K562 (cell line): ENCODE data around the gene GRIK1.

Source experiments
- EP300 ChIP-seq: IDR thresholded peaks from 2 replicates; pipeline ENCODE4 v1.6.1; 2012; ENCODE audit warnings: low read length, improper control_type of control experiment
- JUN ChIP-seq, 2 experiments: sonication (generic) in 1 of 2; formaldehyde crosslinking in 1 of 2; IDR thresholded peaks; 2 replicates each; pipeline versions ENCODE4 v1.6.1 to v1.8.0; 2012 to 2022; ENCODE audit warnings: borderline replicate concordance in 2 of 2, mild to moderate bottlenecking in 2 of 2, improper control_type of control experiment in 1 of 2, low read depth in 1 of 2, low read length in 1 of 2, missing genetic modification reagents in 1 of 2
- POLR2AphosphoS5 ChIP-seq: IDR thresholded peaks from 2 replicates; pipeline ENCODE4 v1.6.1; 2011; ENCODE audit warnings: mild to moderate bottlenecking, low read depth, low read length, moderate library complexity; ENCODE audit not compliant: control insufficient read depth, insufficient read depth
- REST ChIP-seq, 2 experiments: fragments of 450-650 bp; formaldehyde crosslinking in 1 of 2; IDR thresholded peaks; 2 replicates each; pipeline versions ENCODE4 v1.4.0 to v1.6.1; 2014 to 2020; ENCODE audit warnings: mild to moderate bottlenecking in 2 of 2, borderline replicate concordance in 1 of 2, low read depth in 1 of 2

- TF ChIP-seq POLR2AphosphoS5 (no peak), JUN (IDR thresholded peaks at IDR 0.05; ENCODE audit: borderline replicate concordance, low read depth, low read length) (no peak), JUN (CRISPR knock-in tag; IDR thresholded peaks at IDR 0.05; ENCODE audit: borderline replicate concordance) (no peak), EP300 (no peak), REST (IDR thresholded peaks at IDR 0.05; ENCODE audit: borderline replicate concordance) (no peak), REST (CRISPR knock-in tag; IDR thresholded peaks at IDR 0.05; ENCODE audit: low read depth) (no peak)
Observed at GRCh38 chr21:29719521-29719920, 220.3 kb downstream of the GRIK1 start.
